GM21528 (cell line): ENCODE measurements around the gene FLVCR1.
"Not testable (repeated sequence)": the region's sequence is repeated elsewhere in the genome, so short reads cannot be mapped to it uniquely, and the experiment has no call there.

Experiments
- ATAC-seq: cut with Tn5 transposase; IDR thresholded peaks from one replicate; pipeline ENCODE4 v1.9.1; 2021; ENCODE audit warnings: mild to moderate bottlenecking, moderate library complexity; ENCODE audit not compliant: unreplicated experiment, low FRiP score

The FLVCR1 gene

DNA sequence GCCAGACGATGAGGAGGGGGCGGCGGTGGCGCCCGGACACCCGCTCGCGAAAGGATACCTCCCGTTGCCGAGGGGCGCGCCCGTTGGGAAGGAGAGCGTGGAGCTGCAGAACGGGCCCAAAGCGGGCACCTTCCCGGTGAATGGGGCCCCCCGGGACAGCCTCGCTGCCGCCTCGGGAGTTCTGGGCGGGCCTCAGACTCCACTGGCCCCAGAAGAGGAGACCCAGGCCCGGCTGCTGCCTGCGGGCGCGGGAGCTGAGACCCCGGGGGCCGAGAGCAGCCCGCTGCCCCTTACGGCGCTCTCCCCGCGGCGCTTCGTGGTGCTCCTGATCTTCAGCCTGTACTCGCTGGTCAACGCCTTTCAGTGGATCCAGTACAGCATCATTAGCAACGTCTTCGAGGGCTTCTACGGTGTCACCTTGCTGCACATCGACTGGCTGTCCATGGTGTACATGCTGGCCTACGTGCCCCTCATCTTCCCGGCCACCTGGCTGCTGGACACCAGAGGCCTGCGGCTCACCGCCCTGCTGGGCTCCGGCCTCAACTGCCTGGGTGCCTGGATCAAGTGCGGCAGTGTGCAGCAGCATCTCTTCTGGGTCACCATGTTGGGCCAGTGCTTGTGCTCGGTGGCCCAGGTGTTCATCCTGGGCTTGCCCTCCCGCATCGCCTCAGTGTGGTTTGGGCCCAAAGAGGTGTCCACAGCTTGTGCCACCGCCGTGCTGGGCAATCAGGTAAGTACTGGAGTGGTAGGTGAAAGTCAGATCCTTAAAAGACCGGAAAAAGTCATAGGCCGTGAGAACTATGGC, 588 bp downstream of the FLVCR1 start:
- peak; percentile 14 for ATAC-seq

DNA sequence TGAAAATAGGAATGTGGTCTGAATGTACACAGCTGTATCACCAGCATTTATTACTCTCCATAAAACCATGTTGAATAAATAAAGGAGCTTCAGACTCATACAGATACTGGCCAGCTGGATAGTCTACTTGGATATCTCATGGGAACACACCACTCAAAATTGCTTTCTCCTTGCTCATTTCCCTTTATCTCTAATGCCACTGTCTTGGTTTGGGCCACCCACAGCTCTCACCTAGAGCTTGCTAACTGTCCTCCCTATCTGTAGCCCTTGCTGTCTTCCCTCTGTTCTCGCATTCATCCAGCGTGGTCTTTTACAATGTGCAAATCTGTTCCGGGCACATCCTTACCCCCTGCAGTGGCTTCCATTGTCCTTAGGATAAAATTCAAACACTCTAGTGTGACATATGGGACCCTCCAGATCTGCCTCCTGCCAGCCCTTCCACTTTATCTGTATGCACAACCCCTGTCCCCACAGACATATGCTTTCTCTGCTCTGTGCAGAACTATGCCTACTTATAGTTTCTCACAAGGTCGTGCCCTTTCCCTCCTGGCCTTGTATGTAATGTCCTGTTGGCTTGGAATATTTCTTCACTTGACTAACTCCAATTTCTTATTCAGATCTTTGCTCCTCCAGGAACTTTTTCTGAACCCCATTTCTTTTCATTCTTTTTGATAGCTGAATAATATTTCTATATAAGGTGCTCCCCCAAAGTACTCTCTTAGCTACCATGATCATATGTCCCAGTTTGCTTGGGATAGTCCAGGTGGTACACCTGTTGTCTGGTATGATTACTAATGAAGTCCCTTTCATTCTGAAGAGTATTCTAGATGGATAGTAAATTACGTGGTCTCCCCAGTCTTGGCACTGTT, 2.9 kb downstream of the FLVCR1 start:
- ATAC-seq, result no peak

DNA sequence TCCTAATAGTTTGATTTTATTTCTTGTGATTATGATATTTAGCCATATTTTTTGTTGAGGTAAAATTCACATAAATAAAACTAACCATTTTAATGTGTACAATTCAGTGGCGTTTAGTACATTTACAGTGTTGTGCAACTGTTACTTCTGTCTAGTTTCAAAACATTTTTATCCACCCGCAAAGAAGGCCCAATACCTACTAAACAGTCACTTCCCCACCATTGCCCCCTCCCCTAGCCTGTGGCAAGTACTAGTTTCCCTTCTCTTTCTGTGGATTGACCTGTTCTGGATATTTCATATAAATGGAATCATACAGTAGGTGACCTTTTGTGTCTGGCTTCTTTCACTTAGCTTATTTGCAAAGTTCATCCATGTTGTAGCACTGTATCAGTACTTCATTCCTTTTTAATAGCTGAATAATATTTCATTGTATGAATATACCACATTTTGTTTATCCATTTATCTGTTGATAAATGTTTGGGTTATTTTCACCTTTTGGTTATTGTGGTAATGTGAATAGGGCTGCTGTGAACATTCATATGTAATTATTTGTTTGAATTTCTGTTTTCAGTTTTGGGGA, 4.1 kb downstream of the FLVCR1 start:
- ATAC-seq, result no peak

DNA sequence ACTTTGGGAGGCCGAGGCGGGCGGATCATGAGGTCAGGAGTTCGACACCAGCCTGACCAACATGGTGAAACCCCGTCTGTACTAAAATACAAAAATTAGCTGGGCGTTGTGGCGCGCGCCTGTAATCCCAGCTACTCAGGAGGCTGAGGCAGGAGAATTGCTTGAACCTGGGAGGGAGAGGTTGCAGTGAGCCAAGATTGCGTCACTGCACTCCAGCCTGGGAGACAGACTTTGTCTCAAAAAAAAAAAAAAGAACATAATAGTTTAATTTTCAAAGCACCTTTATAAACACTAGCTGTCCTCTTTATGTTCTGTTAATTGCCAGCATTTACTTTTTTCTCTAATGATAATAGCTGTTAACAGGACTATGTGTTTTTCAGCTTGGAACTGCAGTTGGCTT, 5.3 kb downstream of the FLVCR1 start:
- not testable (repeated sequence) for ATAC-seq

DNA sequence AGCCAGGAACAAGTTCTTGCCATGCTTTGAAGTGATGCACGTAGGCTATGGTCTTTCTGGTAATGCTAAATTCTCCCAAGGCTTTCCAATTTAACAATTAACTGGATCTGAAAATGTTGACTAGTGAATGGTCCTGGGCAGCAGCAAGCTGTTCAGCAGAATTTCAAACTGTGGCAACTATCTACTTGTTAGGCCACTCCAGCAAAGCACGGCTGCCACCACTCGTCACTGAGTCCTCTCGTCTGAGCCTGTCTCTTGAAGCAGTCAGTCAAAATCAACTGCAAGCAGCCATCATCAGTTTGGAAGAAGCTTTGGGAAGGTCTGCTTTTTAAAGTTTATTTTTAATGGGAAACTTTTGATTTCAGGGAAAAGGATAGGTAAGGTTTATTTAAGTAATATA, 6.1 kb downstream of the FLVCR1 start:
- ATAC-seq, result no peak

DNA sequence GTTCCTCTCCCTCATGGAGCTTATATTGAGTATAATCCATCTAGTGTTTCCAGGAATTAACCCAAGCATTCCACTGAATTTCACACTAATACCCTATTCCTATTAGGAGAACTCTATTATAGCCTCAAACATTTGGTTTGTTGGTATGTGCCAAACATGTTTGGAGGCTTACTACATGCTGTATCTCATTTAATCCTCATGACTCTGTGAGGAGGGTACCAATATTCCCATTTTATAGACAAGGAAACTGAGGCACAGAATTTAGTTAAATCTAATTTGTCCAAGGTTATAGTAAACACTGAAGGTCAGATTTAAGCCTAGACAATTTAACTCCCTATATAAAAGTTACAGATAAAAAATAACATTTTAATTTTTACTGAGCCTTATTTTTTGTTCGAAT, 9.1 kb downstream of the FLVCR1 start:
- no peak for ATAC-seq

DNA sequence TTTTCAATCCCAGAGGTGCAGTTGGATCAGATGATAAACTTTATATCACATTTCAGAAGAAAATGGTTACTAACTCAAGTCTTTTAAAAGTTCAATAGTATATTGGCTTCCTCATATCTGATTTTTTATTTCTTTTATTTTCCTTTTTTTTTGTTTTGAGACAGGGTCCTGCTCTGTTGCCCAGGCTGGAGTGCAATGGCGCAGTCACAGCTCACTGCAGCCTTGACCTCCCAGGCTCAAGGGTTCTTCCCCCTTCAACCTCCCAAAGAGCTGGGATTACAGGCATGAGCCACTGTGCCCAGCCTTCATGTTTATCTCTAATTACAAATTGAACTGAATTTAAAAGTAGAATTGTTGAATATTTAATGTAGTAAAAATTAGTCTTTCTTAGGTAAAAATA, 13.9 kb downstream of the FLVCR1 start:
- ATAC-seq, result no peak

DNA sequence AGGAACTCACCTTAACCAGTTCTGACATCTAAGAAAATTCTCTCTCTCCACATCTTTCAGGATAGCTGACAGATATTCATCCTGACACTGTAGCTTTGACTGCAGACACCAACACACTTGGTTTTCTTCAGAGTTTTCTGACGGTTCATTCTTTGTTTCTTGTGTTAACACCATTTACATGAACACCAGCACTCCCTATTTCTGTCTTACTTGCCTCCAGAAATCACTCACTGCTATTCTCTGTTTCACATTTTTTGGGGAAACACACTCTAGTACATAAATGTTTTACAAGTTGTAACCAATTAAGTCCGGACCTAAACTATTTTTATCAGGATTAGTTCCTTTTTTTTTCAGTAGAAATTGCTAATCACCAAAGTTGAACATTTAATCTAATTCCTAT, 15.4 kb downstream of the FLVCR1 start:
- ATAC-seq, result peak; percentile 79

DNA sequence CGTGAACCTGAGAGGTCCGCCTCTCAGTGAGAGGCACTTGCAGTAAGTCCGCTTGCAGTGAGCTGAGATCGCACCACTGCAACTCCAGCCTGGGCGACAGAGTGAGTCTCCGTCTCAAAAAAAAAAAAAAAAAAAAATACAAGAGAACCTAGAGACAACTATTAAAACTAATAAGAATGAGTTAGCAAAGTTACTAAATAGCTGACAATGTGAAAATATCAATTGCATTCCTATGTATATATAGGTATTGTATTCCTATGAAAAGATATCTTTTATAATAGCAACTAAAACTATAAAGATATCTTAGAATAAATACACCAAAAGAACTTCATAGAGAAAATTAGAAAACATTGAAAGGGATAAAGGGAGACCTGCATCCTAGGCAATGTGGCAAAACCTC, 20.3 kb downstream of the FLVCR1 start:
- ATAC-seq, result no peak

DNA sequence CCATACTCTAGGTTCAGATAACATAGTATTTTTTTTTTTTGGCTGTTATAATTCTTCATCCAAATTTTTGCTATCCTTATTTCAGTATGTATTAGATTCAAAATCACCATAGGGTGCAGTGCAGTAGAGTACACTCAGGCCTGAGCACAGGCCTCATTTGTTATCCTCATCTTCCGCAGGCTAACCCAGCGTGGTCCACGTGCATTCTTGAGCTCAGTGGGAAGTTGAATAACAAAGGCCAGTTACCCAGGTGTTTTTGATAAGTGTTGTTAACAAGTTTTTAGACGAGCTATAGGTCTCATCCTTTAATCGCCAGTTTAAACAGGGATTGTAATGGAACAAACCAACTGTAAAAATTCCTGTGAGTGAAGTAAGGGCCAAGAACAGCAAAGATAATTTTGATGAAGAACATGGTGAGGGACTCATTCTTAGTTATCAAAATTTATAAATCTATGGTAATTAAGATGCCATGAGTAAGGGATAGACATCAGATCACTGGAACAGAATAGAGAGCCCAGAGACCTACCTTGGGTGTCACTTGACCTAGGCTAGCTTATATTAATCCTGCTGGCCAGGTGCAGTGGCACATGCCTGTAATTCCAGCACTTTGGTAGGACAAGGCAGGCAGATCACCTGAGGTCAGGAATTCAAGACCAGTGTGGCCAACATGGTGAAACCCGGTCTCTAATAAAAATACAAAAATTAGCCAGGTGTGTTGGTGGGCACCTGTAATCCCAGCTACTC, 22.0 kb downstream of the FLVCR1 start:
- ATAC-seq, result no peak

DNA sequence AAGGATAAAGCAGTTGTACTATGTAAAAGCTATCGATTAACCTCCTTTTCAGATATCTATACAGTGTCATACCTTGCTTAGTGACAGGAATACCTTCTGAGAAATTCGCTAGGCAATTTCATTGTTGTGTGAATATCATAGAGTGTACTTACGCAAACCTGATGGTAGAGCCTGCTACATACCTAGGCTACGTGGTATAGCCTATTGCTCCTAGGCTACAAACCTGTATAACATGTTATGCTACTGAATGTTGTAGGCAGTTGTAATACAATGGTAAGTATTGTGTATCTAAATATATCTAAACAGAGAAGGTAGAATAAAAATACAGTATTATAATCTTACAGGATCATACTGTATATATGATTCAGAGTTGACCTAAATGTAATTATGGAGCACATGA, 26.5 kb downstream of the FLVCR1 start:
- ATAC-seq, result no peak

DNA sequence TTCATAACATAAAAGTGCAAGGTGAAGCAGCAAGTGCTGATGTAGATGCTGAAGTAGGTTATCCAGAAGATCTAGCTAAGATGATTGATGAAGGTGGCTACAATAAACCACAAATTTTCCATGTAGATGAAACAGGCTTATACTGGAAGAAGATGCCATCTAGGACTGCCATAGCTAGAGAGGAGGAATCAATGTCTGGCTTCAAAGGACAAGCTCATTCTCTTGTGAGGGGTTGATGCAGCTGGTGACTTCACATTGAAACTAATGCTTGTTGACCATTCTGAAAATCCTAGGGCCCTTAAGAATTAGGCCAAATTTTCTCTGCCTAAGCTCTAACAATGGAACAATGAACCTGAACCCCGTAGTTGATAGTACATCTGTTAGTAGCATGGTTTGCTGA, 34.0 kb downstream of the FLVCR1 start:
- ATAC-seq, result no peak

DNA sequence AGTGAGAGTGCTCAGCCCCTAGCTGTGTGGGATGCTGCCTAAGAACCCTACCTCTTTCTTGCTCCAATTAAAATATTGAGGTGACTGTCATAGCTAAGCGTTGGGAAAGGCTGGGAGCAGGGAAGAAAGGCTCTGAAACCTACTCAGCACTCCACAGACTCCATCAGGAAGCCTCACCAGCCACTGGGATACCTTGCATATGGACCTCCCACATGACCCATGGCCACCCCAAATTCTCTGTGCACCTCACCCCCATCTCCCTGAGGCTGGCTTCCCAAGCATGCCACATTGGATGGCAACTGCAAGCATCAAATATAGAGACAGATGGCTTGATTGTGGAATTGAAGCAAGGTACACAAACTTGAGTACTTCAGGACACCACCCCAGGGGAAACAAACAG, 41.8 kb downstream of the FLVCR1 start:
- no peak for ATAC-seq

DNA sequence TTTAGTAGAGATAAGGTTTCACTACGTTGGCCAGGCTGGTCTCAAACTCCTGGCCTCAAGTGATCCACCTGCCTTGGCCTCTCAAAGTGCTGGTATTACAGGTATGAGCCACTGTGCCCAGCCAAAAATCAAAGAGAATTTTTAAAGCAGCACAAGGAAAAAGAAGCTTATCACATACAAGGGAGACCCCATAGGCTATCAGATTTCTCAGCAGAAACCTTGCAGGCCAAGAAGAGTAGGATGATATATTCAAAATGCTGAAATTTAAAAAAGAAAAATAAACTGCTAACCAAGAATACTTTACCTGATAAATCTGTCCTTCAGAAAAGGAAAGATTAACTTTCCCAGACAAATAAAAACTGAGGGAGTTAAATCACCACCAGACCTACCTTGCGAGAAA, 43.2 kb downstream of the FLVCR1 start:
- ATAC-seq, result no peak

DNA sequence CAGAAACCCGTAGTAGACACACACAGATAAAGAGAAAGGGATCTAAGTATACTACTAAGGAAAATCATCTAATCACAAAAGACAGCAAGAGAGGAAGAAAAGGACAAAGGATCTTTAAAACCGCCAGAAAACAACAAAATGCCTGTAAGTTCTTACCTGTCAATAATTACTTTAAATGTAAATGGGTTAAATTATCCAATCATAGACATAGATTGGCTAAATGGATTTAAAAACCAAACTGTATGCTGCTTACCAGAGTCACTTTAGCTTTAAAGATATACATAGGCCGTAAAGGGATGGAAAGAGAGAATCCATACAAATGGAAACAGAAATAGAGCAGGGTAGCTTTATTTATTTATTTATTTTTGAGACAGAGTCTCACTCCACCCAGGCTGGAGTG, 44.0 kb downstream of the FLVCR1 start:
- no peak for ATAC-seq

DNA sequence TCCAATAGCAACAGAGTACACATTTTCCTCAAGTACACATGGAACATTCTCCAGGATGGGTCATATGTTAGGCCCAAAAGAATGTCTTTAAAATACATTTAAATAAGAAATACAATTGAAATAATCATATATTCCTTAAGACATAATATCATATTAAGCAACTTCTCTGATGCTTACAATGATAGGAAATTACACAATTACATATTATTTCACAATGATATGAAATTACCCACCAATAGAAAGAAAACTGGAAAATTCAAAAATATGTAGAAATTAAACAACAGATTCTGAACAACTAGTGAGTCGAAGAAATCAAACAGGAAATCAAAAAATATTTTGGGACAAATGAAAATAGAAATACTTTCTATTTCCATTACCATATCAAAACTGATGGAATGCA, 45.6 kb downstream of the FLVCR1 start:
- ATAC-seq, result no peak

DNA sequence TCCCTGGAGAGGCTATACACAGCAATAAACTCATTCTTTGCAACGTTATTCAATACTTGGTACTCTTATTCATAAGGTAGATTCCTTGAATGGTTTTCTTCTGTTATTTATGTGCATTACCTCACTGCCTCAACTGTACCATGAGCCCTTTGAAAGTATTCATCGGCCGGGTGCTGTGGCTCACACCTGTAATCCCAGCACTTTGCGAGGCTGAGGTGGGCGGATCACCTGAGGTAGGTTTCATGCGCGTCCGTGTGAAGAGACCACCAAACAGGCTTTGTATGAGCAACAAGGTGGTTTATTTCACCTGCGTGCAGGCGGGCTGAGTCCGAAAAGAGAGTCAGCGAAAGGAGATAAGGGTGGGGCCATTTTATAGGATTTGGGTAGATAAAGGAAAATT, 50.0 kb downstream of the FLVCR1 start:
- ATAC-seq, result not testable (repeated sequence)

DNA sequence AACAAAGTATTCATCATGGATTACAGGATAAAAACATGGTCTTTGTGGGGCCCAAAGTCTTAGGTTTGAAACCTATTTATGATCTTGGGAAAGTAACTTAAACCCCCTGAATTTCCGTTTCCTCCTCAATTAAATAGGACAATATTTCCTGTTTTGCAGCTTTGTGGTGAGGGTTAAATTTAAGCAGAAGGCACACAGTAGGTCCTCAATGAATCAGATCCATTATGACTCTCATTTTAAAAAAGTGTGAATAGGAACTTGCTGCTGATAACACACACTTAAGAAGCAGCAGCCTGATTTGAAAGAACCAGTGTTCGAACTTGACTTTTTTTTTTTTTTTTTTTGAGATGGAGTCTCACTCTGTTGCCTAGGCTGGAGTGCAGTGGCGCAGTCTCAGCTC, 50.9 kb downstream of the FLVCR1 start:
- ATAC-seq, result no peak

DNA sequence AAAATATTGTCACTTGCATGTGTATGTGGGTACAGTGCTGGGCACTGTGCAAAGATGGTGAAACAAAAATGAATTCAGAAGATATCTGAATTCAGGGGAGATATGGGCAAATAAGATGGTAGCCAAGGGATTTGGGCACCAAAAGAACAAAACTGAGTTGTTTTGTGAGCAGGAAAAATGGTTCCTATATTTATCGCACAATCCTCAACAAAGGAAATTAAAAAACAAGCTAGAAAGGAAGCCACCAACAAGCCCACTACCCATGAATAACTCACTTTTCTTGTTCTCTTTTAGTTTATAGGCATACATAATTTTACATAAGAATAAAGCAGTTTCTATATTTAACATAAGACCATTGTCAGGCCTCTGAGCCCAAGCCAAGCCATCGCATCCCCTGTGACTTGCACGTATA, 51.6 kb downstream of the FLVCR1 start:
- no peak for ATAC-seq

DNA sequence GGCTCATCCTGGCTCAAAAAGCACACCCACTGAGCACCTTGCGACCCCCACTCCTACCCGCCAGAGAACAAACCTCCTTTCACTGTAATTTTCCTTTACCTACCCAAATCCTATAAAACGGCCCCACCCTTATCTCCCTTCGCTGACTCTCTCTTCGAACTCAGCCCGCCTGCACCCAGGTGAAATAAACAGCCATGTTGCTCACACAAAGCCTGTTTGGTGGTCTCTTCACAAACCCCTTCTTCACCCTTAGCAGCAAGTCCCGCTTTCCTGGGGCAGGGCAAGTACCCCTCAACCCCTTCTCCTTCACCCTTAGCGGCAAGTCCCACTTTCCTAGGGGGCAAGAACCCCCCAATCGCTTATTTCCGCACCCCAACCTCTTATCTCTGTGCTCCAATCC, 52.1 kb downstream of the FLVCR1 start:
- not testable (repeated sequence) for ATAC-seq

DNA sequence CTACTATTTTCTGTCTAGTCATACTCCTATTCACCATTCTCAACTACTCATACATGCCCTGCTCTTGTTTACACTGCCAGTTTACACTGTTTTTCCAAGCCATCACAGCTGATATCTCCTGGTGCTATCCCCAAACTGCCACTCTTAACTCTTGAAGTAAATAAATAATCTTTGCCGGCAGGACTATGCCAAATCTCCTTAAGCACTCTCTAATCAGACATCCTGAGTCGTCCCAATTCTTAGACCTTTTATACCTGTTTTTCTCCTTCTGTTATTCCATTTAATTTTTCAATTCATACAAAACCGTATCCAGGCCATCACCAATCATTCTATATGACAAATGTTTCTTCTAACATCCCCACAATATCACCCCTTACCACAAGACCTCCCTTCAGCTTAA, 55.6 kb downstream of the FLVCR1 start:
- ATAC-seq, result not testable (repeated sequence)
